CD14-positive monocyte (primary cell): ENCODE results near the gene CRISPLD2. TPM values are rescaled to one million over a fixed set of nuclear protein-coding genes. Genes with fewer than 3 reads are reported as not detected.
A peak's percentile ranks its signal among the peaks of the same experiment; 100 is the strongest.

Experiments used
- DNase-seq, 3 donors: peaks; one replicate each; pipeline ENCODE4 v3.0.0-alpha.2; 2011 to 2022
- H2AFZ ChIP-seq: 2 replicates; pipeline ENCODE4 v1.6.0; 2012; ENCODE audit warnings: mild to moderate bottlenecking, low read depth, low read length, inconsistent platforms; ENCODE audit not compliant: insufficient read depth, poor library complexity, severe bottlenecking
- H3K27ac ChIP-seq, 2 donors: 1 replicate in 1 of 2; 2 replicates in 1 of 2; pipeline ENCODE4 v1.5.1; 2012 to 2013; ENCODE audit warnings: low read length in 2 of 2, control low read depth in 1 of 2, inconsistent platforms in 1 of 2, low read depth in 1 of 2, mild to moderate bottlenecking in 1 of 2
- H3K27me3 ChIP-seq, 2 donors: one replicate each; pipeline versions ENCODE4 v1.6.0 to v1.6.1; 2011 to 2013; ENCODE audit warnings: low read length in 2 of 2; ENCODE audit not compliant: control insufficient read depth in 2 of 2, insufficient read depth in 2 of 2
- H3K36me3 ChIP-seq, 2 donors: replicated peaks in 1 of 2; 1 replicate in 1 of 2; 2 replicates in 1 of 2; pipeline versions ENCODE4 v1.5.1 to v1.6.1; 2012 to 2013; ENCODE audit warnings: low read length in 2 of 2, control low read depth in 1 of 2, inconsistent platforms in 1 of 2, mild to moderate bottlenecking in 1 of 2; ENCODE audit not compliant: insufficient read depth in 2 of 2, control insufficient read depth in 1 of 2
- H3K4me1 ChIP-seq, 2 donors: 1 replicate in 1 of 2; 2 replicates in 1 of 2; pipeline versions ENCODE4 v1.5.1 to v1.6.1; 2012 to 2013; ENCODE audit warnings: low read length in 2 of 2, control low read depth in 1 of 2, inconsistent platforms in 1 of 2, mild to moderate bottlenecking in 1 of 2, moderate library complexity in 1 of 2; ENCODE audit not compliant: insufficient read depth in 2 of 2, control insufficient read depth in 1 of 2
- H3K4me2 ChIP-seq: replicated peaks from 2 replicates; pipeline ENCODE3; 2012; ENCODE audit warnings: low read length, moderate library complexity, mild to moderate bottlenecking; ENCODE audit not compliant: poor library complexity, severe bottlenecking; ENCODE audit errors: extremely low read depth
- H3K4me3 ChIP-seq, 3 experiments: fragments of 200-600 bp in 1 of 3; sonication (generic) in 1 of 3; replicated peaks in 1 of 3; 1 replicate in 2 of 3; 2 replicates in 1 of 3; pipeline ENCODE4 v1.5.1; 2011 to 2013; ENCODE audit warnings: low read length in 3 of 3, mild to moderate bottlenecking in 3 of 3, control low read depth in 2 of 3, low read depth in 2 of 3, inconsistent platforms in 1 of 3, moderate library complexity in 1 of 3
- H3K79me2 ChIP-seq: 2 replicates; pipeline ENCODE4 v1.6.0; 2012; ENCODE audit warnings: mild to moderate bottlenecking, control low read depth, inconsistent platforms, low read length, moderate library complexity; ENCODE audit not compliant: insufficient read depth
- H3K9ac ChIP-seq: 2 replicates; pipeline ENCODE4 v1.6.0; 2017; ENCODE audit warnings: low read length, mild to moderate bottlenecking; ENCODE audit not compliant: insufficient read depth, poor library complexity, severe bottlenecking
- H3K9me3 ChIP-seq, 2 donors: replicated peaks in 1 of 2; 1 replicate in 1 of 2; 2 replicates in 1 of 2; pipeline versions ENCODE4 v1.5.1 to v1.6.1; 2012 to 2013; ENCODE audit warnings: low read length in 2 of 2, control low read depth in 1 of 2; ENCODE audit not compliant: control insufficient read depth in 1 of 2, insufficient read depth in 1 of 2
- H4K20me1 ChIP-seq: 2 replicates; pipeline ENCODE4 v1.6.0; 2012; ENCODE audit warnings: mild to moderate bottlenecking, low read length, control low read depth, moderate library complexity; ENCODE audit not compliant: insufficient read depth
- H3K27ac Mint-ChIP-seq, 7 donors: one replicate each; pipeline ENCODE4 v1.8.0; 2020; ENCODE audit warnings: mild to moderate bottlenecking in 7 of 7, mixed read lengths in 7 of 7, moderate library complexity in 6 of 7, inconsistent platforms in 2 of 7
- H3K27me3 Mint-ChIP-seq, 3 donors: one replicate each; pipeline ENCODE4 v1.8.0; 2021 to 2022; ENCODE audit warnings: low read depth in 3 of 3, mild to moderate bottlenecking in 3 of 3, mixed read lengths in 3 of 3, moderate library complexity in 3 of 3, inconsistent platforms in 1 of 3
- H3K36me3 Mint-ChIP-seq, 2 donors: one replicate each; pipeline ENCODE4 v1.8.0; 2020; ENCODE audit warnings: mixed read lengths in 2 of 2, inconsistent platforms in 1 of 2, mild to moderate bottlenecking in 1 of 2
- H3K4me1 Mint-ChIP-seq: one replicate; pipeline ENCODE4 v1.8.0; 2020; ENCODE audit warnings: mild to moderate bottlenecking, mixed read lengths
- H3K4me3 Mint-ChIP-seq, 2 donors: one replicate each; pipeline ENCODE4 v1.8.0; 2020; ENCODE audit warnings: mild to moderate bottlenecking in 2 of 2, mixed read lengths in 2 of 2, moderate library complexity in 1 of 2
- H3K9me3 Mint-ChIP-seq, 7 donors: one replicate each; pipeline ENCODE4 v1.8.0; 2020 to 2022; ENCODE audit warnings: mixed read lengths in 7 of 7, mild to moderate bottlenecking in 6 of 7, moderate library complexity in 6 of 7, inconsistent platforms in 2 of 7
- WGBS: methylation state at CpG from one replicate; pipeline ENCODE4 v1.1.5; 2013; ENCODE audit warnings: missing lambda C conversion rate; ENCODE audit not compliant: insufficient coverage; 5-methylcytosine and 5-hydroxymethylcytosine counted together
- intact Hi-C, 2 donors: fragments of 100-400 bp; cut with micrococcal nuclease; formaldehyde crosslinking; loops; one replicate each; pipeline versions ENCODE4 v1.15.0 to v1.15.1; 2023
- polyA plus RNA-seq, 3 donors: library from polyadenylated mRNA; depleted of rRNA in 1 of 3; unstranded in 2 of 3; stranded (reverse) in 1 of 3; fragments of 300-500 nt in 2 of 3; fragments of >200 nt in 1 of 3; fragmentation: Illumina TruSeq in 2 of 3; gene quantifications; 1 replicate in 2 of 3; 2 replicates in 1 of 3; pipeline ENCODE4 v1.2.3, GENCODE V29; 2012 to 2021
- TF ChIP-seq, protein P1 (sequence below): fragments of 200-600 bp; IDR thresholded peaks from one replicate; pipeline ENCODE4 v1.8.0; 2022; ENCODE audit warnings: antibody characterized with exemption, mild to moderate bottlenecking

Gene CRISPLD2
- polyA plus RNA-seq, 3 donors, result 40.7 to 90.4 (median 69.0) TPM

DNA sequence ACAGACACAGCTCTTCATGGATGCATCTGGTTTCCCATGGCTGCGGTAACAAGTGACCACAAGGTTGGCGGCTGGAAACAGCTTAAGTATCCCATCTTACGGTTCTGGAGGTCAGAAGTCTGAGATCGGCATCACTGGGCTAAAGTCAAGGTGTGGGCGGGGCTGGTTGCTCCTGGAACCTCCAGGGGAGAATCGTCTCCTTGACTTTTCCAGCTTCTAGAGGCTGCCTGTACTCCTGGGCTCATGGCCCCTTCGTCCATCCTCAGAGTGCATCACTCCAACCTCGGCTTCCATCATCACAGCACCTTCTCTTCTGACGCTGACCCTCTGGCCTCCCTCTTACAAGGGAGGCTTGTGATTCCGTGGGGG lies 12.9 kb upstream of the CRISPLD2 start:
- Mint-ChIP-seq H3K9me3 (peaks cover 0 to 2% (median 0%) of the 10 kb centered on the region in 7 donors), H3K36me3 (peaks cover 0 to 3% of the 10 kb centered on the region in 2 donors), H3K4me3 (peak overlapping the region; percentile 64 to 71), H3K27ac (peak overlapping the region; percentile 90 to 99 (median 95)), H3K27me3 (peaks cover 0 to 1% (median 0%) of the 10 kb centered on the region in 3 donors), H3K4me1 (peaks cover 62% of the 10 kb centered on the region)
- no peak overlapping the region for H2AFZ ChIP-seq
- peak overlapping the region; percentile 47 for H3K9ac ChIP-seq
- TF ChIP-seq, protein P1, sequence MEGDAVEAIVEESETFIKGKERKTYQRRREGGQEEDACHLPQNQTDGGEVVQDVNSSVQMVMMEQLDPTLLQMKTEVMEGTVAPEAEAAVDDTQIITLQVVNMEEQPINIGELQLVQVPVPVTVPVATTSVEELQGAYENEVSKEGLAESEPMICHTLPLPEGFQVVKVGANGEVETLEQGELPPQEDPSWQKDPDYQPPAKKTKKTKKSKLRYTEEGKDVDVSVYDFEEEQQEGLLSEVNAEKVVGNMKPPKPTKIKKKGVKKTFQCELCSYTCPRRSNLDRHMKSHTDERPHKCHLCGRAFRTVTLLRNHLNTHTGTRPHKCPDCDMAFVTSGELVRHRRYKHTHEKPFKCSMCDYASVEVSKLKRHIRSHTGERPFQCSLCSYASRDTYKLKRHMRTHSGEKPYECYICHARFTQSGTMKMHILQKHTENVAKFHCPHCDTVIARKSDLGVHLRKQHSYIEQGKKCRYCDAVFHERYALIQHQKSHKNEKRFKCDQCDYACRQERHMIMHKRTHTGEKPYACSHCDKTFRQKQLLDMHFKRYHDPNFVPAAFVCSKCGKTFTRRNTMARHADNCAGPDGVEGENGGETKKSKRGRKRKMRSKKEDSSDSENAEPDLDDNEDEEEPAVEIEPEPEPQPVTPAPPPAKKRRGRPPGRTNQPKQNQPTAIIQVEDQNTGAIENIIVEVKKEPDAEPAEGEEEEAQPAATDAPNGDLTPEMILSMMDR, result no peak
- no peak for DNase-seq
- no peaks in the 10 kb centered on the region for H4K20me1 ChIP-seq
- H3K4me3 ChIP-seq, result peak overlapping the region in 1 of 3 experiments; percentile 53
- H3K4me1 ChIP-seq, result peaks cover 65 to 68% of the 10 kb centered on the region in 2 donors
- H3K36me3 ChIP-seq, result no peaks in the 10 kb centered on the region
- no peaks in the 10 kb centered on the region for H3K9me3 ChIP-seq
- no peaks in the 10 kb centered on the region for H3K27me3 ChIP-seq
- intact Hi-C loops, result no loop called here
- 82% methylated on average over 8 of the region's 10 CpGs for WGBS
- H3K27ac ChIP-seq, result peak overlapping the region; percentile 89 to 93
- H3K4me2 ChIP-seq, result peak overlapping the region; percentile 69
- no peaks in the 10 kb centered on the region for H3K79me2 ChIP-seq

DNA sequence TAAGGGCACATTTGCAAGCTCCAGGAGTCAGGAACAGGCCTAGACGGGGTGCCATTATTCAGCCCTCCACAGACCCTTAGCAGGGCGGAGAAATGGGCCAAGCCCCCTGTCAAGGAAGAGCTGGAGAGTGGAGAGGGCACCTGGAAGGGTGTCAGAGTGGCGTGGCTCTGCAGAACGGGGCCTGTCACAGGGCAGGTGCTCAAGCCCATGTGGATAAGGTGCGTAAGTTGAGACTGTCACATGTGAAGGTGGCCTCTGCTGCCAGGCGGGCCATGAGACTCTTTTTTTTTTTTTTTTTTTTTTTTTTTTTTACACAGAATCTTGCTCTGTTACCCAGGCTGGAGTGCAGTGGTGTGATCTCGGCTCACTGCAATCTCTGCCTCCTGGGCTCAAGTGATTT lies 12.0 kb upstream of the CRISPLD2 start:
- peaks cover 73 to 76% of the 10 kb centered on the region in 2 donors for H3K4me1 ChIP-seq

More for the DNA sequence above, 12.0 kb upstream of the CRISPLD2 start:
- H3K27me3 ChIP-seq, result no peaks in the 10 kb centered on the region
- Mint-ChIP-seq H3K4me3 (no peak overlapping the region), H3K27ac (peak overlapping the region in 5 of 7 donors; percentile 92 to 99 (median 98)), H3K9me3 (peaks cover 0 to 2% (median 0%) of the 10 kb centered on the region in 7 donors), H3K36me3 (peaks cover 0 to 3% of the 10 kb centered on the region in 2 donors), H3K27me3 (peaks cover 0 to 1% (median 0%) of the 10 kb centered on the region in 3 donors), H3K4me1 (peaks cover 71% of the 10 kb centered on the region)
- no peaks in the 10 kb centered on the region for H3K9me3 ChIP-seq
- H3K27ac ChIP-seq, result peak overlapping the region; percentile 89 to 93
- no peaks in the 10 kb centered on the region for H4K20me1 ChIP-seq
- no peak overlapping the region for H3K4me3 ChIP-seq
- no peak overlapping the region for H3K4me2 ChIP-seq
- DNase-seq, result no peak
- no peak overlapping the region for H3K9ac ChIP-seq
- 93% methylated on average over 3 of the region's 7 CpGs for WGBS
- H2AFZ ChIP-seq, result no peak overlapping the region
- H3K79me2 ChIP-seq, result no peaks in the 10 kb centered on the region
- H3K36me3 ChIP-seq, result no peaks in the 10 kb centered on the region
- TF ChIP-seq, protein P1, result no peak
- intact Hi-C loops, result no loop called here
